SH-SY5Y (cell line): ENCODE results near the gene PPP1R2C.

Experiments used
- GATA2 ChIP-seq: IDR thresholded peaks from 2 replicates; pipeline ENCODE4 v1.6.1; 2011; ENCODE audit warnings: mild to moderate bottlenecking, low read depth, low read length
- GATA3 ChIP-seq: IDR thresholded peaks from 2 replicates; pipeline ENCODE4 v1.6.1; 2011; ENCODE audit warnings: low read depth, mild to moderate bottlenecking, low read length, moderate library complexity

PPP1R2C gene

GRCh38 chrX:42771506-42772335 lies 6.2 kb downstream of the PPP1R2C start:
- TF ChIP-seq GATA3, result no peak
- TF ChIP-seq GATA2, result no peak

- TF ChIP-seq GATA2 (no peak), GATA3 (no peak)
Observed at GRCh38 chrX:42770566-42770965, 7.4 kb downstream of the PPP1R2C start.

- TF ChIP-seq GATA2 (no peak), GATA3 (no peak)
Observed at GRCh38 chrX:42759881-42760280, 18.1 kb downstream of the PPP1R2C start.

- TF ChIP-seq GATA3 (no peak), GATA2 (no peak)
Observed at GRCh38 chrX:42755815-42756214, 22.1 kb downstream of the PPP1R2C start.

- TF ChIP-seq GATA2 (no peak), GATA3 (no peak)
Observed at GRCh38 chrX:42754603-42755002, 23.4 kb downstream of the PPP1R2C start.

GRCh38 chrX:42754115-42754514 lies 23.8 kb downstream of the PPP1R2C start:
- TF ChIP-seq GATA3, result no peak
- no peak for TF ChIP-seq GATA2

- TF ChIP-seq GATA2 (no peak), GATA3 (no peak)
Observed at GRCh38 chrX:42752730-42753129, 25.2 kb downstream of the PPP1R2C start.

GRCh38 chrX:42751573-42751972 lies 26.4 kb downstream of the PPP1R2C start:
- no peak for TF ChIP-seq GATA2
- no peak for TF ChIP-seq GATA3

GRCh38 chrX:42748067-42748850 lies 29.7 kb downstream of the PPP1R2C start:
- TF ChIP-seq GATA3 (no peak), GATA2 (no peak)

- no peak for TF ChIP-seq GATA2
- no peak for TF ChIP-seq GATA3
Observed at GRCh38 chrX:42746606-42747005, 31.4 kb downstream of the PPP1R2C start.

GRCh38 chrX:42740456-42740855 lies 37.5 kb downstream of the PPP1R2C start:
- TF ChIP-seq GATA3 (no peak), GATA2 (no peak)

GRCh38 chrX:42739741-42740140 lies 38.2 kb downstream of the PPP1R2C start:
- TF ChIP-seq GATA3, result no peak
- TF ChIP-seq GATA2, result no peak

- TF ChIP-seq GATA2 (no peak), GATA3 (no peak)
Observed at GRCh38 chrX:42739258-42739657, 38.7 kb downstream of the PPP1R2C start.

- no peak for TF ChIP-seq GATA2
- TF ChIP-seq GATA3, result no peak
Observed at GRCh38 chrX:42738552-42738951, 39.4 kb downstream of the PPP1R2C start.

- TF ChIP-seq GATA2 (no peak), GATA3 (no peak)
Observed at GRCh38 chrX:42735250-42735649, 42.7 kb downstream of the PPP1R2C start.
